ENCODE data around the gene CYTH2. TPM values are rescaled to one million over a fixed set of nuclear protein-coding genes. Genes with fewer than 3 reads are reported as not detected.

The CYTH2 gene
- total RNA-seq, 1 experiment from 2014 or later = 72.6 TPM

GRCh38 chr19:48492925-48493717, 24.0 kb downstream of the CYTH2 start:
- peak overlapping the region; percentile 98 for H3K27ac Mint-ChIP-seq

GRCh38 chr19:48493718-48494401, 24.7 kb downstream of the CYTH2 start:
- ChIA-PET CTCF (interaction anchor here (0.6 to 2.6 kb wide), 26 partner anchors 8 to 500 kb away, joined by 3 to 45 read pairs (median 4); partner anchors contain the start of genes FAM83E, GRIN2D, GYS1 and KDELR1), POLR2A (interaction anchor here (0.6 to 1.9 kb wide), 7 partner anchors 8 to 160 kb away, joined by 3 to 11 read pairs (median 4); partner anchors contain the start of gene FAM83E)
- no peak for ATAC-seq
- peak overlapping the region; percentile 45; the same call in 1 of the 2 replicates for H3K27ac Mint-ChIP-seq
- H3K4me1 Mint-ChIP-seq = peaks cover 29% of the 10 kb centered on the region
- no peaks in the 10 kb centered on the region for H3K36me3 Mint-ChIP-seq
- no peaks in the 10 kb centered on the region for H3K9me3 Mint-ChIP-seq
- H3K27me3 Mint-ChIP-seq (ENCODE audit: low read depth) = peaks cover 28% of the 10 kb centered on the region
- peak overlapping the region; percentile 79 for H3K4me3 Mint-ChIP-seq
- no peak for DNase-seq (ENCODE audit: low spot score)
- TF ChIP-seq MLX (CRISPR knock-in tag; IDR thresholded peaks at IDR 0.05) (no peak), AR (CRISPR knock-in tag; IDR thresholded peaks at IDR 0.05) (no peak), FOXP4 (CRISPR knock-in tag; IDR thresholded peaks at IDR 0.05) (no peak), ZNF425 (CRISPR knock-in tag; conservative IDR thresholded peaks at IDR 0.05) (no peak), USF2 (CRISPR knock-in tag; IDR thresholded peaks at IDR 0.05) (no peak), ZNF281 (CRISPR knock-in tag; IDR thresholded peaks at IDR 0.05) (no peak), CBFB (CRISPR knock-in tag; IDR thresholded peaks at IDR 0.05; ENCODE audit: low read depth) (no peak)

More at GRCh38 chr19:48492925-48493717, 24.0 kb downstream of the CYTH2 start:
- TF ChIP-seq SP1 (CRISPR knock-in tag; conservative IDR thresholded peaks at IDR 0.05) (peak; percentile 64), USF2 (CRISPR knock-in tag; IDR thresholded peaks at IDR 0.05) (0 out of 2 replicates have a peak, but pooled peaks have one; percentile 20), TCF7 (CRISPR knock-in tag; IDR thresholded peaks at IDR 0.05; ENCODE audit: low read depth) (no peak), FOXP4 (CRISPR knock-in tag; IDR thresholded peaks at IDR 0.05) (0 out of 2 replicates have a peak, but pooled peaks have one; percentile 47)
- peak overlapping the region; percentile 81 for H3K4me3 Mint-ChIP-seq
- peak; percentile 81 for ATAC-seq
- ChIA-PET POLR2A (interaction anchor here (0.6 to 1.9 kb wide), 9 partner anchors 9 to 393 kb away, joined by 3 to 11 read pairs (median 4); partner anchors contain the start of gene FAM83E), CTCF (interaction anchor here (0.5 to 2.6 kb wide), 32 partner anchors 9 to 1722 kb away, joined by 3 to 45 read pairs (median 4); partner anchors contain the start of genes FAM83E, GRIN2D, GYS1 and KDELR1)
- H3K36me3 Mint-ChIP-seq = no peaks in the 10 kb centered on the region
- peaks cover 35% of the 10 kb centered on the region for H3K27me3 Mint-ChIP-seq (ENCODE audit: low read depth)
- peak; percentile 99 for DNase-seq (ENCODE audit: low spot score)
- peaks cover 29% of the 10 kb centered on the region for H3K4me1 Mint-ChIP-seq
- H3K9me3 Mint-ChIP-seq = no peaks in the 10 kb centered on the region

Data from WTC11 (cell line).